SJCRH30 (cell line): Measurements from ENCODE around the gene EXT2. TPM values are rescaled to one million over a fixed set of nuclear protein-coding genes. Genes with fewer than 3 reads are reported as not detected.

Experiments used
- DNase-seq, 2 experiments: peaks; one replicate each; pipeline ENCODE4 v3.0.0-alpha.2; 2015 to 2020
- H3K27ac ChIP-seq: fragments of 250-450 bp; sonication (Bioruptor Pico); 2 replicates; pipeline ENCODE4 v1.5.1; 2020; ENCODE audit warnings: mild to moderate bottlenecking, moderate library complexity
- H3K27me3 ChIP-seq: fragments of 250-450 bp; sonication (Bioruptor Pico); 2 replicates; pipeline ENCODE4 v1.5.1; 2020; ENCODE audit warnings: mild to moderate bottlenecking, moderate library complexity
- H3K36me3 ChIP-seq: fragments of 250-450 bp; sonication (Bioruptor Pico); 2 replicates; pipeline ENCODE4 v1.5.1; 2020; ENCODE audit warnings: mild to moderate bottlenecking, moderate library complexity
- H3K4me1 ChIP-seq: fragments of 250-450 bp; sonication (Bioruptor Pico); 2 replicates; pipeline ENCODE4 v1.5.1; 2020; ENCODE audit warnings: mild to moderate bottlenecking, moderate library complexity
- H3K4me3 ChIP-seq: fragments of 250-450 bp; sonication (Bioruptor Pico); 2 replicates; pipeline ENCODE4 v1.5.1; 2020; ENCODE audit warnings: mild to moderate bottlenecking, moderate library complexity
- H3K9me3 ChIP-seq: fragments of 250-450 bp; sonication (Bioruptor Pico); replicated peaks from 2 replicates; pipeline ENCODE4 v1.5.1; 2020; ENCODE audit warnings: mild to moderate bottlenecking, moderate library complexity
- total RNA-seq: library from RNA; depleted of rRNA; stranded (reverse); fragments of >200 nt; shearing (Covaris generic); gene quantifications from 2 replicates; pipeline ENCODE4 v1.2.3, GENCODE V29; 2014

EXT2 gene
- total RNA-seq, 1 experiment from 2014 or later: 91.7 TPM

DNA sequence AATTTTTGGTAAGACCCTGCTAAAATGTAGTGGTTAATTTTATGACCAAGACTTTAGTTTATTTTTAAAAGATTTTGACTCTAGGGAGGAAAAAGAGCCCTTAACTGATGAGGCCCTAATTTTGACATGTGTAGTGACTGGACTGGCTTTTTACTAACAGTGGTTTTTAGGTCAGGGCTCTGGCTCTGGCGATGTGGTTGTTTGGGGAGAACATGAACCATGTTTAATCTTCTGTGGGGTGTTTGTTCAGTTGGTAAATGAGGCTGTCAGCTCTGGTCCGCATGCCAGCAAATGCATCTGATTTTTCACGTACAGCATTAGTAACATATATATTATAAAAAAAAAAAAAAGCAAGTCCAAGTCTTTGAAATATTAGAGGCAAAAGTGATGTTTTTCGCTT, 104.3 kb downstream of the EXT2 start:
- Histone ChIP-seq H3K27ac (peak overlapping the region; percentile 40; the same call in 1 of the 2 replicates), H3K9me3 (0 out of 2 replicates have a peak, but pooled peaks cover 3% of the 10 kb centered on the region), H3K4me1 (peaks cover 43% of the 10 kb centered on the region), H3K4me3 (no peak overlapping the region), H3K36me3 (0 out of 2 replicates have a peak, but pooled peaks cover 2% of the 10 kb centered on the region), H3K27me3 (no peaks in the 10 kb centered on the region)
- peak; percentile 57 to 75 for DNase-seq

DNA sequence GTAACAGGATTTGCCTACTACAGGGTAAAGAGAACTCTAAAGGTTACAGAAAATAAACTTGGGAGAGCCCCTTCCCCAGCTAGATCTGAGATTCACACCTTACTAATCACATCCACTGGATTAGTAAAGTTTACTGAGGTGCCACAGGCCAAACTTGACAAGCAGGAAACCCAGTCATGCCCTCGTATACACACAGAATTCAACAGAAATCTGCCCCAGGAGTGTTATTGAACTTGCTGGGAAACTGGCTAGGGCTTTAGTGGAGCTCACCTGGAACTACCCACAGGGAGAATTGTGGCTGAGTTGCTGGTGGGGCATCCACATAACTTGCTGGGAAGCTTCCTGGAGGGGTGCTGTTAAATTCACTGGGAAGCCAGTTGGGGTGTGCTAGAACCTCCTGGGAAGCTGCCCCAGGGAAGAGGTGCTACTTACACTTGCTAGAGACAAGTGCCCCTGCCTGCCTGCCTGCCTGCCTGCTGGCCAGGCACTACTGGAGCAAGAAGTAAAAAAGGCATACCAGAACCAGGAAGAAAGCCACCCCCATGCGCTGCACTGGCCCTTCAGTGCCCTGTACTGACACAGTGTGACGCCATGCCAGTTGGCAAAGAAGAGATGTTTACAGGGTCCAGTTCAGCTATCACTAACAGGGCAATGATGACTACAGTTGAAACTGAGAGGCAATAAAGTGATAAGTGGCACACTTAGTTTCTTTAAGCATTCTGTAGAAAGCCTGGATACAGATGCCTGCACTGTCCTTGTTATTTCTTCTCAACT, 108.0 kb downstream of the EXT2 start:
- Histone ChIP-seq H3K36me3 (peaks cover 2% of the 10 kb centered on the region), H3K27me3 (no peaks in the 10 kb centered on the region), H3K9me3 (0 out of 2 replicates have a peak, but pooled peaks cover 3% of the 10 kb centered on the region), H3K27ac (no peak overlapping the region), H3K4me3 (no peak overlapping the region), H3K4me1 (peaks cover 36% of the 10 kb centered on the region)
- no peak for DNase-seq

DNA sequence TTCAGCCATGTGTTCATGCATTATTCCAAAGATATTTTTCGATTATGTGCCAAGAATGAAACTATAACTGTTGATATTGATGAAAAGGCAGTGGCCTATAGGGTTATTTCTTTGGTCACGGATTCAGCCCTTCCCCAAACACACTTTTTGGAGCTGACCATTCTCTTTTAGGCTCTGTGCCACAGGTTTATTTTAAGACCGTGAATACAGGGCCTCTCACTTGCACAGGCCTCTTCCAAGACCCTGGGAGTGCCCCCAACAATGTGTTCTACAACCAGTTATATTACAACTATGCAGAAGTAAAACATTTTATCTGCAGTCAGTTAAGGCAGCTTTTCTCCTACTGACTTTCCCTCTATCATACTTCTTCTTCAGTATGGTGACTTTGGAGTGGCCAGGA, 109.9 kb downstream of the EXT2 start:
- no peak for DNase-seq
- Histone ChIP-seq H3K36me3 (peaks cover 4% of the 10 kb centered on the region), H3K4me3 (no peak overlapping the region), H3K27me3 (no peaks in the 10 kb centered on the region), H3K27ac (no peak overlapping the region), H3K9me3 (0 out of 2 replicates have a peak, but pooled peaks cover 3% of the 10 kb centered on the region), H3K4me1 (peaks cover 18% of the 10 kb centered on the region)

DNA sequence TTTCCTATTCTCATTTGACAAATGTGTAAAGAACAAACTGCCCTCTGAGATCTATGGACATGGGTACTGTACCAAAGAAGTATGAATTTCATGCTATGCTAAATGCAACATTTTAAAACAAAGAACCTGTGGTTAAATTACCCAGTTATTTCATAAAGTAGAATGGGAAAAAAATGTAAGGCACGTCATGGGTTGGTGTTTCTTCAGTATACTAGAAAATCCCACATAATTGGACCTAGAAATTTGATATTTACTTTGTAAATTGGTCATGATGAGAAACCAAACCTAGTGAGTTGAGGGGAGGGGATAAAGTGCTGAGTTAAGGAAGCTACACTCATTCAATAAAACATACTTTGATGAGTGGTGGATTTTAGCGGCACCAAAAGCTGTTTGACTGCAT, 110.4 kb downstream of the EXT2 start:
- no peak overlapping the region for H3K4me3 ChIP-seq
- no peak overlapping the region for H3K27ac ChIP-seq
- peaks cover 13% of the 10 kb centered on the region for H3K4me1 ChIP-seq
- DNase-seq: no peak
- 0 out of 2 replicates have a peak, but pooled peaks cover 3% of the 10 kb centered on the region for H3K9me3 ChIP-seq
- H3K36me3 ChIP-seq: peaks cover 4% of the 10 kb centered on the region
- no peaks in the 10 kb centered on the region for H3K27me3 ChIP-seq

DNA sequence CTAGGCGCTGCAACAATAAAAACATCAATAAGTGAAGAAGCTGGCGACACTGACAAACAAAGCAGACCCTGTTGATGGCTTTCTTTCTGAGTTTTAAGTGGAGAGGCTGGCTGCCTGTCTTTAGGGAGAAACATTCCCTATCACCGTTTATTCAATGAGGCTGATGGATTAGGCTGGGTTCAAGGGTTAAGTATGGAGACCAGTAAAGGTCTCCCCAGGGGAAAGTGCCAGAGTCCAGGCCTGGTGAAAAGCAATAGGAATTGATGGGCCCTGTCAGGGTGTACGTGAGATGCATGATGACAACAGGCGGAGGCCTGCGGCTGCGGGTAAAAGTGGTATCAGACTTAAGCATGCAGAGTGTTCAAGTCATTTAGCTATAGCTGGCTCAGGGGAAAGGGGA, 111.8 kb downstream of the EXT2 start:
- Histone ChIP-seq H3K27ac (no peak overlapping the region), H3K36me3 (peaks cover 4% of the 10 kb centered on the region), H3K4me3 (no peak overlapping the region), H3K9me3 (peaks cover 9% of the 10 kb centered on the region; the same call in 1 of the 2 replicates), H3K27me3 (no peaks in the 10 kb centered on the region), H3K4me1 (peaks cover 6% of the 10 kb centered on the region)
- no peak for DNase-seq

DNA sequence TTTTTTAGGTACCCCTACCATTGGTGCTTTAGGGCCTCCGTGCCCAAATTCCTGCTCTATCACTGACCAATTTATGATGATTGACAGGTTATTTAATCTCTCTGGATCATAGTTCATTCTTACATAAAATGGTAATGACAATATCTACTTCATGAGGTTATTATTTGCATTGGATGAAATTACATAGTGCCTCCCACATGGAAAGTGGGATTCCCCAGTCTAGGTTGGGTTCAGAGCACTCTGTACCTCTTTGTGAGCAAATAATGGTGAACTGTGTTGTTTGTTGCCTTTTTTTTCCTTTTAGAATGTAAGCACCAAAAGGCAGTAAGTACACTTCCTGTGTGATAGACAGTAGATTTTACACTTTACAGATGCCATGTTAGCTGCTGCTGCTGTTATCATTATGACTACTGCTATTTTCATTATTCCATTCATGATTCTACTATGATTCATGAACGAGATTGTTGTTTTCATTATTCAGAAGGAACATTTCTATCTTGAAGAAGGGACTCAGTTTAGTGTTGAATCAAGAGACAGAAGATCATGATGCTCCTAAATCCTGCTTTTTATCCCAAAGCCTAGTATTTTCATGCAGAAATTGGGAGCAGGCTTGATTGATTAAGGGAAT, 113.6 kb downstream of the EXT2 start:
- Histone ChIP-seq H3K36me3 (peaks cover 4% of the 10 kb centered on the region), H3K27ac (no peak overlapping the region), H3K4me1 (no peaks in the 10 kb centered on the region), H3K4me3 (no peak overlapping the region), H3K9me3 (peaks cover 9% of the 10 kb centered on the region; the same call in 1 of the 2 replicates), H3K27me3 (no peaks in the 10 kb centered on the region)
- no peak for DNase-seq

DNA sequence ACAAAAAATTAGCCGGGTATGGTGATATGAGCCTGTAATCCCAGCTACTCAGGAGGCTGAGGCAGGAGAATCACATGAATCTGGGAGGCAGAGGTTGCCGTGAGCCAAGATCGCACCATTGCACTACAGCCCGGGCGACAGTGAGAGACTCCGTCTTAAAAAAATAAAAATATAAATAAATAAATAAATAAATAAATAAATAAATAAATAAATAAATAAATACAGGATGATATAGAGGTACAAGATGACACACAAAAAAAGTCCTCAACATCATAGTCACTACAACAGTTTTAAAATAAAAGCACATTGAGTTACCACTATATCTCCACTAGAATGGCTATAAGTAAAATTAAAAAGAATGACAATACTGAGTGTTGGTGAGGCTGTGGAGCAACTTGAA, 116.7 kb downstream of the EXT2 start:
- no peak overlapping the region for H3K4me3 ChIP-seq
- no peaks in the 10 kb centered on the region for H3K4me1 ChIP-seq
- H3K27ac ChIP-seq: no peak overlapping the region
- peaks cover 4% of the 10 kb centered on the region for H3K36me3 ChIP-seq
- no peak for DNase-seq
- peaks cover 9% of the 10 kb centered on the region; the same call in 1 of the 2 replicates for H3K9me3 ChIP-seq
- no peaks in the 10 kb centered on the region for H3K27me3 ChIP-seq

DNA sequence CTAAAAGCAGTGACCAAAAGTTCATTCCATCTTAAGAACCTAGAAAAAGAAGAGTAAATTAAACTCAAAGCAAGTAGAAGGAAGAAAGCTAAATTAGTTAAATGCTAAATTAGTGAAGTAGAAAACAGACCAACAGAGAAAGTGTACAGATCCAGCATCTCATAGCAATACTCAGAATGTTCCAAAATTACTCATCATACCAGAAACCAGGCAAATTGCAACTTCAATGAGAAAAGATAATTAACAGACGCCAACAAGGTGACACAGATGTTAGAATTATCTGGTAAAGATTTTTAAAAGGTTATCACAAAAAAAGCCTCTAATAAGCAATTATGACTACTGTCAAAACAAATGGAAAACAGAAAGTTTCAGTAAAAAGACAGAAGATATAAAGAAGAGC, 117.7 kb downstream of the EXT2 start:
- H3K9me3 ChIP-seq: peaks cover 9% of the 10 kb centered on the region; the same call in 1 of the 2 replicates
- H3K27ac ChIP-seq: no peak overlapping the region
- H3K27me3 ChIP-seq: no peaks in the 10 kb centered on the region
- H3K36me3 ChIP-seq: peaks cover 4% of the 10 kb centered on the region; the same call in 1 of the 2 replicates
- DNase-seq: no peak
- no peak overlapping the region for H3K4me3 ChIP-seq
- H3K4me1 ChIP-seq: no peaks in the 10 kb centered on the region

DNA sequence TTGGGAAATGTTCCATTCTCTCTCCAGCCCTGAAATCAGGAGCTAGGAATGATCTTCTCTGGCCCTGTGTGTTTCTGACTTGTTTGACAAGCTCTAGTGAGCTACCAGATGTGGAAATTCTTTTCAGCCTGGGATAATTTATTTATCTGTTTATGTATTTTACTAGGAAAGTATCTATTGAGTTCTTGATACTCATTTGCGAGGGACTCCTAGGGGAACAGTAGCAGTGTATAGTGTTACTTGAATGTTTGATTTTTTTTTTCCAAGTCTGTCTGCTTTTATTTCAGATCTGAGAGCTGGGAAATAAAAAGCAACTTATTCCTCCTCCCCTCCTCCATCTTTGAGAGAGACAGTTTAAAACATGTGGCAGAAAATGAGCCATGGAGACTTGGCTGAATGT, 122.0 kb downstream of the EXT2 start:
- Histone ChIP-seq H3K27ac (no peak overlapping the region), H3K9me3 (0 out of 2 replicates have a peak, but pooled peaks cover 3% of the 10 kb centered on the region), H3K27me3 (no peaks in the 10 kb centered on the region), H3K4me3 (no peak overlapping the region), H3K4me1 (no peaks in the 10 kb centered on the region), H3K36me3 (no peaks in the 10 kb centered on the region)
- DNase-seq: no peak

DNA sequence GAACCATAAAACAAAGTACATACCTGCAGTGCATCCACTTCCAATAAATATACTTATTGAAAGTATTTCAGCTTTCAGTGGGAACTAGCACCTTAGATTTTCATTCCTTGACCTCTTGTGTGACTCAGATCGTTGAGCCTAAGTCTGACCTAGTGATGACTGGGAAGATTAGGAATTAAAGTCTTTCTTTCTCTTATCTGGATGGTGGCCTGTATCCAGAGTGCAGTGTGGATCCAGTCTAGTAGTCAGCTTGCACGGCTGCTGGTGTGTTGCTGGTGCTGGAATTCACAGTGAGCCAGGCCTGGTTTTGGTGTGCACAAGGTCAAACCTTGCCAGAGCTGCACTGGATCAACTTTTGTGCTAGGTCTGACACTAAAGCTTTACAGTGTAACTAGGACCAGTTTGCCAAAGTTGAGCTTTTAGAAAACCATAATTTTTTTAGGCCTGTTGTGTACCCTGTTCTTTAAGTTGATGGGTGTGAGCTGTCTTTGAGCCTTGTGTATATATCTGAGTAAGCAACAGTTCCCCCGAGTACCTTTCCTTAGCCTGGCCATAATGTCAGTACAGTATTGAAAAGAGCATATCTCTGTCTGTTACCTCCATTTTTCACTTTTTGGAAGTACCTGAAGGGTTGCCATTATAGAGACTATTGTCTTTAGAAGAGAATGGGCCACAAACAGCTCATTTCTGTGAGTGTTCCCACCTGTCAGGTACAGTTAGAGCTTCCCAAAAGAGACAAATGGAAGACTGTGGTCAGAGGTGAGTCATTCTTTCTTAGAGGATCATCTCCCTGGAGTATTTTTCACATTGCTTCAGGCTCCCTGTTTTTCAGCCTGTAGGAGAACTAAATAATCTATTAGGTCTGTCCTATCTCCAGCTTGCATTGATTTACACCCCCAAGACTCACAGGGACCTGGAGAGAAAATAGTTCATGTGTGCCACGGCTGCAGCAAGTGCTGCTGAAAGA, 124.6 kb downstream of the EXT2 start:
- Histone ChIP-seq H3K9me3 (no peaks in the 10 kb centered on the region), H3K4me1 (no peaks in the 10 kb centered on the region; the same call in 1 of the 2 replicates), H3K27ac (no peak overlapping the region), H3K27me3 (no peaks in the 10 kb centered on the region), H3K4me3 (no peak overlapping the region), H3K36me3 (no peaks in the 10 kb centered on the region)
- DNase-seq: no peak

DNA sequence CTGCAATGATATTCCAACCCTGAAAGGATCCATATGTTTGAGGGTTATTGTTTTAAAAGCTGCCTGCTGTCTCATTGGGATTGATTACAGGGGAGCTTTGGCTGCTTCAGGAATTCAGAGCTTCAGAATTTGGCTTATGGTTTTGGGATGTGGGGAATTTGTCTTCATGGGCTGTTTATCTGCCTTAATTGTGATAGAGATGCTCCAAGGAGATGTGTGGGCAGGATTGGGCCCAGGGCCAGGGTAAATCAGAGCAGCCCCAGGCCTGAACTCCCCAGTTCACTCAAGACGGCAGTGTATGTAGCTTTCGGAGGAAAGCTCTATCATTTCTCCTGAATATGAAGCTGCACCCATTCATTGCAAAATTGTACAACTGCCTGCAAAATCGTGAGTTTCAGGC, 126.0 kb downstream of the EXT2 start:
- H3K27ac ChIP-seq: no peak overlapping the region
- H3K4me3 ChIP-seq: no peak overlapping the region
- H3K27me3 ChIP-seq: no peaks in the 10 kb centered on the region
- H3K9me3 ChIP-seq: no peaks in the 10 kb centered on the region
- peaks cover 6% of the 10 kb centered on the region for H3K4me1 ChIP-seq
- no peaks in the 10 kb centered on the region for H3K36me3 ChIP-seq
- no peak for DNase-seq

DNA sequence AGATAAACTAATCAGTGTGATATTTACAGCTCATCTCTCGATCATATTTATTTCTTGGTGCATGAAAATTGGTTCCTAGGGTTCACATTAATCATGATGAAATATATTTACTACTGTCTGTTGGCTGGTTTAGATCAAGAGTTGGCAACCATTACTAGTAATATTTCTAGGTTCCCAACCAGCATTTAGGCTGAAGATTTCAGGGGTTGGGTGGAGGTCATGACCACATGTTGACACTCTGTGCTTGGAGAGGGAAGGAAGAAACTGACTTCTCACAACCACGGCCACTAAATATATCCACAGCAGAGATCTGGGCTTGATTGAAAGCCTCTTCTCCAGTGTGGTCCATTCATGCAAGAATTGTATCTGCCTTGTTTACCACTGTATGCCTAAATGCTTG, 126.5 kb downstream of the EXT2 start:
- Histone ChIP-seq H3K36me3 (no peaks in the 10 kb centered on the region), H3K27ac (no peak overlapping the region), H3K4me3 (no peak overlapping the region), H3K9me3 (no peaks in the 10 kb centered on the region), H3K27me3 (no peaks in the 10 kb centered on the region), H3K4me1 (peaks cover 12% of the 10 kb centered on the region)
- DNase-seq: no peak

DNA sequence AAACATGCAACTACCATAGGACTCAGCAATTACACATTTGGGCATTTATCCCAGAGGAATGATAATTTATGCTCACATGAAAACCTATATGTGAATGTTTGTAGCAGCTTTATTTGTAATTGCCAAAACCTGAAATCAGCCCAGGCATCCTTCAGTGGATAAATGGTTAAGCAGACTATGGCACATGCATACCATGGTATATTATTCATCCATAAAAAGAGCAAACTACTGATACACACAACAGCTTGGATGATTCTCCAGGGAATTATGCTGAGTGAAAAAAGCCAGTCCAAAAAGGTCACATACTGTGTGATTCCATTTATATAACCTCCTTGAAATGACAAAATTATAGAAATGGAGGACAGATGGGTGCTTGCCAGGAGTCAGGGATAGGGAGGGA, 127.8 kb downstream of the EXT2 start:
- H3K4me3 ChIP-seq: no peak overlapping the region
- no peaks in the 10 kb centered on the region for H3K9me3 ChIP-seq
- DNase-seq: no peak
- no peaks in the 10 kb centered on the region; the same call in 1 of the 2 replicates for H3K36me3 ChIP-seq
- peaks cover 24% of the 10 kb centered on the region for H3K4me1 ChIP-seq
- no peaks in the 10 kb centered on the region for H3K27me3 ChIP-seq
- no peak overlapping the region for H3K27ac ChIP-seq

DNA sequence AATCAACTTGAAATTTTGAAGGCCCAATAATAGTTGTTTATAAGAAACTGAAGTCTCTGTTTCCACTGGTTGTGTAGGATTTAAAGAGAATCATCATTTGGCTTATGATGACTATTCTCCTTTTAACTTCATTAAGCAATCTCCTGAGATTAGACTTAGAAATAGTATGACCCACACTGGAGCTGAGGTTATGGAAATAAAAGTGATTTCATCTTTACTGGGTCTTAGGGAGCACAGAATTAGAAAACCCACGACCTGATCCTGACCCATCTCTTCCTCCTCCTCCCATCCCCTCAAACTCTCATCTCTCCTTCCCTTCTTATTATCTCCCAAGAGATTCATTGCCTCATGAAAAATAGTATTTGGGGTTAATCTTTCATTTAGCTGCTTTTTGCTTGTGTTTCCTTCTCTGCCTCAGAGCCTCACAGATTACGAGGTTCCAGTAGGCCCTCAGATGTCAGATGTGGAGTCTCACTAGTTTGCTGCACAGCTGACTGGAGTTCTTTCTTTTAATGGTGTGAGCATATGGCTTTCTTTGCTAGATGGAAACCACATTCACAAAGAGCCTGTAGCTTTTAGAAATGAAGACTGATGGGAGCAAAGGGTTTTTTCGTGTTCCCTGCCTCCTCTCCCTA, 129.5 kb downstream of the EXT2 start:
- Histone ChIP-seq H3K36me3 (no peaks in the 10 kb centered on the region; the same call in 1 of the 2 replicates), H3K4me3 (no peak overlapping the region), H3K9me3 (no peaks in the 10 kb centered on the region), H3K27ac (no peak overlapping the region), H3K27me3 (no peaks in the 10 kb centered on the region), H3K4me1 (peaks cover 39% of the 10 kb centered on the region)
- no peak for DNase-seq
